Gastrocnemius medialis (tissue), 4 donors: ENCODE results near the gene TNS1.

Experiments
- POLR2A ChIP-seq, 2 donors: fragments of 450-650 bp; IDR thresholded peaks; one replicate each; pipeline ENCODE4 v1.6.1; 2017; ENCODE audit warnings: antibody characterized with exemption in 2 of 2, mild to moderate bottlenecking in 2 of 2, moderate library complexity in 2 of 2
- TF ChIP-seq, protein P1 (sequence below), 5 experiments: fragments of 450-650 bp in 3 of 5; fragments of 200-600 bp in 2 of 5; sonication (generic) in 2 of 5; IDR thresholded peaks in 4 of 5; conservative IDR thresholded peaks in 1 of 5; 1 replicate in 4 of 5; 2 replicates in 1 of 5; pipeline ENCODE4 v1.5.1; 2016 to 2019; ENCODE audit warnings: antibody characterized with exemption in 5 of 5, mild to moderate bottlenecking in 3 of 5, moderate library complexity in 3 of 5

DNA sequence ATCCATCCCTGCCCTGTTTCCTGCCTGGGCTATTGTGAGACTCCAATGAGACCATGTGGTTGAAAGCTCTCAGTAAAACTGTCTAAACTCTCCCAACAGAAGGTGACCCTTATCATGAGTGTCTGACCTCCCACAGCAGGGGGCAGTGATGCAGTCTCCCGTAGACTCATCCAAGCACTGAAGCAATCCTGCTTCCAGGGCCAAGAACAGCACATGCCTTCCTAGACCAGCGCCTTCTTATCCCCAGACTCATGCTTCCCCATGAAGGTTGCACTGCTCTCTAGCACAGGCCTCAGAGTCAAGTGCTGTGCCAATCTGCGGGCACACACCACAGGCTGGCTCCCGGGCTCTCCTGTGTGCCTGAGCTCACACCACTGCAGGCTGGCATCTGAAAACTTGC lies 112.3 kb downstream of the TNS1 start:
- no peak for TF ChIP-seq POLR2A (IDR thresholded peaks at IDR 0.05)
- TF ChIP-seq, protein P1, sequence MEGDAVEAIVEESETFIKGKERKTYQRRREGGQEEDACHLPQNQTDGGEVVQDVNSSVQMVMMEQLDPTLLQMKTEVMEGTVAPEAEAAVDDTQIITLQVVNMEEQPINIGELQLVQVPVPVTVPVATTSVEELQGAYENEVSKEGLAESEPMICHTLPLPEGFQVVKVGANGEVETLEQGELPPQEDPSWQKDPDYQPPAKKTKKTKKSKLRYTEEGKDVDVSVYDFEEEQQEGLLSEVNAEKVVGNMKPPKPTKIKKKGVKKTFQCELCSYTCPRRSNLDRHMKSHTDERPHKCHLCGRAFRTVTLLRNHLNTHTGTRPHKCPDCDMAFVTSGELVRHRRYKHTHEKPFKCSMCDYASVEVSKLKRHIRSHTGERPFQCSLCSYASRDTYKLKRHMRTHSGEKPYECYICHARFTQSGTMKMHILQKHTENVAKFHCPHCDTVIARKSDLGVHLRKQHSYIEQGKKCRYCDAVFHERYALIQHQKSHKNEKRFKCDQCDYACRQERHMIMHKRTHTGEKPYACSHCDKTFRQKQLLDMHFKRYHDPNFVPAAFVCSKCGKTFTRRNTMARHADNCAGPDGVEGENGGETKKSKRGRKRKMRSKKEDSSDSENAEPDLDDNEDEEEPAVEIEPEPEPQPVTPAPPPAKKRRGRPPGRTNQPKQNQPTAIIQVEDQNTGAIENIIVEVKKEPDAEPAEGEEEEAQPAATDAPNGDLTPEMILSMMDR (IDR thresholded peaks at IDR 0.05 in 4 of 5, conservative IDR thresholded peaks at IDR 0.05 in 1 of 5), result peak; percentile 7 to 68 (median 65)
